Mucosa of stomach (tissue), 1 donor: ENCODE data around the gene RHCE.
"Not testable (repeated sequence)": the region's sequence is repeated elsewhere in the genome, so short reads cannot be mapped to it uniquely, and the experiment has no call there.

Source experiments
- H3K27me3 ChIP-seq: one replicate; pipeline ENCODE4 v1.7.0; 2013; ENCODE audit warnings: mild to moderate bottlenecking, low read length; ENCODE audit not compliant: control insufficient read depth, insufficient read depth
- H3K36me3 ChIP-seq: one replicate; pipeline ENCODE4 v1.7.0; 2013; ENCODE audit warnings: low read length; ENCODE audit not compliant: control insufficient read depth, insufficient read depth
- H3K4me1 ChIP-seq: one replicate; pipeline ENCODE4 v1.7.0; 2013; ENCODE audit warnings: mild to moderate bottlenecking, low read length; ENCODE audit not compliant: control insufficient read depth, insufficient read depth
- H3K4me3 ChIP-seq: one replicate; pipeline ENCODE4 v1.7.0; 2013; ENCODE audit warnings: low read length
- H3K9ac ChIP-seq: one replicate; pipeline ENCODE4 v1.7.0; 2013; ENCODE audit warnings: mild to moderate bottlenecking, low read length, moderate library complexity
- H3K9me3 ChIP-seq: one replicate; pipeline ENCODE4 v1.7.0; 2013; ENCODE audit warnings: mild to moderate bottlenecking, low read length, moderate library complexity; ENCODE audit not compliant: control insufficient read depth
- donor health status: Pancreatic carcinoma.

The RHCE gene

DNA sequence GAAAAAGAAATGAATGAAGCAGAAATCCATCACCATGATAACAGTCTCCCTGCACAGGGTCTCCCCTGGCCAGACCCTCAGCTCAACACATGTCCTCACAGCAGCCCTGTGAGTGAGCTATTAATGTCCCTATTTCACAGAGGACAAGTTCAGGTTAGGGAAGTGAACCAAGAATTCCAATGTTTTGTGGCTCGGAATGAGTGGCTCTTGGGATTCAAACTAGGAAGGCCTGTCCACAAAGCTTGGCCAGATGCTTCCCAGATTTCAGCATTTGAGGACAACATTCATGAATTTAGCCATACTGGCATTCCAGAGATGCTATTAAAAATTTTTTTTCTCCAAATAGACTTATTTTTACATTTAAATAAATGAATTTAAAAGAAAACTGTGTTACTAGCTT is 38.1 kb downstream of the RHCE start:
- not testable (repeated sequence) for H3K9ac ChIP-seq, H3K27me3 ChIP-seq, H3K4me3 ChIP-seq, H3K4me1 ChIP-seq, H3K36me3 ChIP-seq, H3K9me3 ChIP-seq

DNA sequence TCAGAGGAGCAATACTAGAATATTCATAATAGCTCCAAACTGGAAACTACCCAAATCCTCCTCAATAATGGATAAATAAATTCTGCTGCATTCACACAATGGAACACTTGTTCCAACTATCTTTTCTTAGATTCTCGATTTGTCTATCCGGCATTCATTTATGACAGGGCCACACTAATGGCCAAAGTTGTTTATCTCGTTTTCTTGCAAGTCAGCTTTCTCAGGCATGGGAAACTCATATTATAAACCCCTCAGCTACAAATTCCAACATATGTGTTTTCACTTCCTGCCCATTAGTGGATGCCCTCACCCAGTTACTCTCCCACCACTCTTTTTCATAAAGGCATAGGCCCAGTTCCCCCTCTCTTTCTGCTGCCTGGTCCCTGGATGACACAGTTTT is 42.3 kb downstream of the RHCE start:
- not testable (repeated sequence) for H3K27me3 ChIP-seq, H3K4me1 ChIP-seq, H3K9me3 ChIP-seq, H3K4me3 ChIP-seq, H3K36me3 ChIP-seq, H3K9ac ChIP-seq

DNA sequence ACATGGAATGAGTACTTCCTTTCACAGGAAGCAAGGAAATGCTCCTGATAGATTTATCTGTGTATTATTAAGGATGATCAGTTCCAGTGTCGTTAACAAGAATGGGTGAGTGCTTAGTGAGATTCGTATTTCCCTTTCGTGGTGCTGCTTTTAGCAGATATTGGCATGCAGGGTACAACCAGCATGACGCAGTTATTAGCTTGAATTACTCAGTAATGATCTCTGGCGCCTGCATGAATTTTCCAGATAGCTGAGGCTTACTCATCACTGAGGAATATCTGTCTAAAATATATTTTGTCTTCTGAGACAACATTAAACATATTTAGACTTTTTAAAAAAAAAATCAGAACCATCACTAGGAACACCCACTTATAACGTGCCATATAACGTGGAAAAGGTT is 48.9 kb downstream of the RHCE start:
- not testable (repeated sequence) for H3K9me3 ChIP-seq, H3K27me3 ChIP-seq, H3K36me3 ChIP-seq, H3K9ac ChIP-seq, H3K4me1 ChIP-seq, H3K4me3 ChIP-seq

DNA sequence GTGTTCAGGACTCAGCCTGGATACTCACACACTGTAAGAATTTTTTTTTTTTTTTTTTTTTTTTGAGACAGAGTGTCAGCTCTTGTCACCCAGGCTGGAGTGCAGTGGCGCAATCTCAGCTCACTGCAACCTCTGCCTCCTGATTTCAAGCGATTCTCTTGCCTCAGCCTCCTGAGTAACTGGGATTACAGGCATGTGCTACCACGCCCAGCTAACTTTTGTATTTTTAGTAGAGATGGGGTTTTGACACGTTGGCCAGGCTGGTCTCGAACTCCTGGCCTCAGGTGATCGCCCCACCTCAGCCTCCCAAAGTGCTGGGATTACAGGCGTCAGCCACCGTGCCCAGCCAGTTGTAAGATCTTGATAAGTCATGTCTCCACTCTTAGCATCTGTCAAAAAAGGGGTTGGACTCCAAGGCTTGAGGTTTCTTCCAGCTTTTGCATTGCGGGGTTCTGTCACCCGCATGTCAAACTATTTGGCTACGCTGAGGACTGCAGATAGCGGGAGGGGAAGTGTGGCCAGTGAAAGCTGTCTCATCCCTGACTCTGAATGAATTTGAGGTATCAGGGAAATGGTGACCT is 50.8 kb downstream of the RHCE start:
- not testable (repeated sequence) for H3K27me3 ChIP-seq, H3K4me3 ChIP-seq, H3K9me3 ChIP-seq, H3K36me3 ChIP-seq, H3K9ac ChIP-seq, H3K4me1 ChIP-seq

DNA sequence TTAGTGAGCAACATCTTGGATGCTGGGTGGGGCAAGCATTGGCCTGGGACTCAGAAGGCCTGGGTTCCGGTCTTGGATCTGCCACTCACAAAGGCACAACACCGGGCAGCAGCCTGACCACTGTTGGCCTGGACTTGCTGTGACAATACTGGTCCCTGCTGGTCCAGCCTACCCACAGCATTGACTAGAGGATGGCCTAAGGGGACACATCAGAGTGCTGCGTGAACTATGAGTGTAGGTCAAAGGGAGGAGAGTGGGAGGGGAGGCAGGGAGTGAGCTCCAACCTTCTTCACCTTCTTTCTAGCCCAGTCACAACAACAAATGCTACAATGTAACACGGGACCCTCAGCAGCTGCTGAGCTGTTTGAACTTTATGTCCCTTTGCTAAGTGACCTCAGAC is 51.4 kb downstream of the RHCE start:
- H3K36me3 ChIP-seq, result no peaks in the 10 kb centered on the region
- H3K4me1 ChIP-seq, result no peaks in the 10 kb centered on the region
- no peak overlapping the region for H3K4me3 ChIP-seq
- H3K9me3 ChIP-seq, result no peaks in the 10 kb centered on the region
- H3K27me3 ChIP-seq, result no peaks in the 10 kb centered on the region
- H3K9ac ChIP-seq, result no peak overlapping the region

DNA sequence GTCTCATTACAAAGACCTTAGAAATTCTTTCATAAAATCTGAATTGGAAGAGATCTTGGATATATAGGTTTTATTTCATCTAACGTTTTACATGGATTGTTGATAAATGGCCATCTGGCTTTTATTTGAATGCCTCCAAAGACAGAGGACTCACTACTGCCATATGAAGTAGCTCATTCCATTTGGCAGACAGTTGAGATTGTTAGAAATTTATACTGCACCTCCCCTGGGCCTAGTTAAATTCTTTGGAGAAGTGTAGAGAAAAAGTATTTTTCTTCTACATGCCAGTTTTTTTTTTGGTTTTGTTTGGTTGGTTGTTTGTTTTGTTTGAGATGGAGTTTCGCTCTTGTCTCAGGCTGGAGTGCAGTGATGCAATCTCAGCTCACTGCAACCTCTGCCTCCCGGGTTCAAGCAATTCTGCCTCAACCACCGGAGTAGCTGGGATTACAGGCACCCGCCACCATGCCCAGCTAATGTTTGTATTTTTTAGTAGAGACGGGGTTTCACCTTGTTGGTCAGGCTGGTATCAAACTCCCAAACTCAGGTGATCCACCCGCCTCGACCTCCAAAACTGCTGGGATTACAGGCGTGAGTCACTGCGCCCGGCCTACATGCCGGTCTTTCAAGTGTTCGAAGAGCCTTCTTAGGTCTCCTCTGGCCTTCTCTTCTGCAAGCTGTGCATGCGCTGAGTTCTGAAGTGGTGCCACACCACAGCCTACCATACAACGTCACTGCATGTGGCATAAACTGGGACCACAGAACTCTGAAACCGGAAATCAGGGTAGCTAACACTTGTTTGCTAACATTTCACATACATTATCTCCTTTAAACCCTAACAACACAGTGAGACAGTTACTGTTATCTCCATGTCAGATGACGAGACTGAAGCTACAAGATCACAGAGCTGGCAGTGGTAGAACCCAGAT is 57.7 kb downstream of the RHCE start:
- H3K4me1 ChIP-seq, H3K27me3 ChIP-seq, H3K4me3 ChIP-seq, H3K36me3 ChIP-seq, H3K9me3 ChIP-seq, H3K9ac ChIP-seq: not testable (repeated sequence)

DNA sequence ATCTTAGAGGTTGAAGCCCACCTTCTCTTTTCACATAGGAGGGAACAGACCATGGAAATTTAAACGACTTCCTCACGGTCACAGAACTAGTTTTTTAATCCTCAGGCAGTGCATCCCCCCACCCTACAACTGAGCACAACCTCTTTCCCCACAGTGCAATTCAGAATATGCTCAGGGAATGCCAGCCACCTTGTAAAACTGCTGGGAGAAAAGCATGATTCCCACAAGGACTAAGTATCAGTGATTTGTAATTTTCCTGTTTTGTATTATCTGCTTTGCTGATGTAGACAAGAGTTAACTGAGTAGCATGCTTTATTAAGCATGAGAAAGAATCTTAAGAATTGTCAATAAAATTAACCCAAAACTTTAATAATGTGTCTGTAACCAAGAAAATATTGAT is 58.7 kb downstream of the RHCE start:
- Histone ChIP-seq H3K9me3 (no peaks in the 10 kb centered on the region), H3K4me3 (no peak overlapping the region), H3K9ac (no peak overlapping the region), H3K4me1 (no peaks in the 10 kb centered on the region), H3K27me3 (no peaks in the 10 kb centered on the region), H3K36me3 (no peaks in the 10 kb centered on the region)

DNA sequence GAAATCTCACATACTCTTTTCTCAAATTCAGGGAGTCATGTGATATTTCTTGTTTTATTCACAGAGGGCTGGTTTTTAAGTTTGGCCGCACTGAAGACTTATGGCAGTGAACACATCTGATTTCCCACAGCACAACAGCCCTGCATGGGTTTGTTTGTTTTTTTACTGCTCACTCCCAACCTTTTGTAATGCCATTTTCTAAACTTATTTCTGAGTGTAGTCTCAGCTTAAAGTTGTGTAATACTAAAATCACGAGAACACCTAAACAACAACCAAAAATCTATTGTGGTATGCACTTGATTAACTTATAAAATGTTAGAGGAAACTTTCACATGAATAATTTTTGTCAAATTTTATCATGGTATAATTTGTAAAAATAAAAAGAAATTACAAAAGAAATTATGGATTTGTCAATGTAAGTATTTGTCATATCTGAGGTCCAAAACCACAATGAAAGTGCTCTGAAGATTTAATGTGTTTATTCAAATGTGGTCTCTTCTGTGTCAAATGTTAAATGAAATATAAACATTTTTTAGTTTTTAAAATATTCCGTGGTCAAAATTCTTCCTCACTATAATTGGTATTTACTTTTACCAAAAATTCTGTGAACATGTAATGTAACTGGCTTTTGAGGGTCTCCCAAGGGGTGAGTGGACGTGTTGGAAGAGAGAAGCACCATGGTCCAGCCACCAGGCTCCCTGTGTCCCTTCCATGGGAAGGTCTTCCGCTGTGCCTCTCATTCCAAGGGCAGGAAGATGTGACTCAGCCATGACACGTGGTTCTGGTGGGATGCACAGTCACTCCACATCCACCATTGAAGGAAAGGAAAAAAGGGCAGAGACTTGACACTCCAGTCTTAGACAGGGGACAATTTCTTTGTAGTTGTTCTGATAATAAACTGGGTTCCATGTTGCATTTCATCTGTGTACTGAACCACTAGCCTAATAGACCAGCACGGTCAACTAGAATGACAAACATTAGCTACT is 59.7 kb downstream of the RHCE start:
- Histone ChIP-seq H3K36me3 (no peaks in the 10 kb centered on the region), H3K4me1 (no peaks in the 10 kb centered on the region), H3K9me3 (no peaks in the 10 kb centered on the region), H3K27me3 (no peaks in the 10 kb centered on the region), H3K9ac (no peak overlapping the region), H3K4me3 (no peak overlapping the region)

DNA sequence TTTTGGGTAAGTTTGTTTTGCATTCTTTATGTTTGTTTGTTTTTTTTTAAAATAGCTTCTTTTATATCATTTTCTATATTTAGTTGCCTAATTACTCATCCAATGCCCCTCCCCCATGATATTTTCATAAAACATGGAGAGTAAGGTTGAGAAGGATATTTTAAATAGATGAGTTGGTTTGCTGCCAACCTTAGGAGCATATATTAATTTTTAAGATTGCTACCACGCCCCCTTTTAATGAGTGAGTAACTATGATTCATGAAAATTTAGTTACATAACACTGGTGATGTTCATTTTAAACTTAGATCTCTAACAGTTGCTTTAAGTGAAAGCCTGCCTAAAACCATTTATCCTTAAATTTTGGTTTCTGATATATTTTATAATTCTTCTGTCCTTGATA is 63.8 kb downstream of the RHCE start:
- no peak overlapping the region for H3K9ac ChIP-seq
- no peaks in the 10 kb centered on the region for H3K9me3 ChIP-seq
- H3K4me1 ChIP-seq, result no peaks in the 10 kb centered on the region
- H3K36me3 ChIP-seq, result no peaks in the 10 kb centered on the region
- no peak overlapping the region for H3K4me3 ChIP-seq
- H3K27me3 ChIP-seq, result no peaks in the 10 kb centered on the region

DNA sequence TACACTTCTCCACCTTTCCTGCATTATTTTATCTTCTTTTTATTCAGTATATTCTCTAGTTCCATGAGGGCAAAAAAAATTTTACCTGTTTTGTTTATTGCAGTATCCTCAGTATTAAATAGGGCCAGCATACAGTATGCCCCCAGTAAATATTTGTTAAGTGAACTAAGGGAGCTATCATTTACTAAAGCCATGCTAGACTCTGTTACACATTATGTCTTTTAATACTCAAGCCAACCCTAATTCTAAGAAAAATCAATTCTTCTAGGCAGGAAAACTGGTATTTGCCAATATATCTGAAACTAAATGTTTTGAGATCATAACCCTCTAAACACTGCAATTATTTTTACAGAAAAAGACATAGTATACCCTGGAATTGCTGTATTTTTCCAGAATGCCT is 64.2 kb downstream of the RHCE start:
- Histone ChIP-seq H3K27me3 (no peaks in the 10 kb centered on the region), H3K4me3 (no peak overlapping the region), H3K9ac (no peak overlapping the region), H3K36me3 (no peaks in the 10 kb centered on the region), H3K9me3 (no peaks in the 10 kb centered on the region), H3K4me1 (no peaks in the 10 kb centered on the region)

DNA sequence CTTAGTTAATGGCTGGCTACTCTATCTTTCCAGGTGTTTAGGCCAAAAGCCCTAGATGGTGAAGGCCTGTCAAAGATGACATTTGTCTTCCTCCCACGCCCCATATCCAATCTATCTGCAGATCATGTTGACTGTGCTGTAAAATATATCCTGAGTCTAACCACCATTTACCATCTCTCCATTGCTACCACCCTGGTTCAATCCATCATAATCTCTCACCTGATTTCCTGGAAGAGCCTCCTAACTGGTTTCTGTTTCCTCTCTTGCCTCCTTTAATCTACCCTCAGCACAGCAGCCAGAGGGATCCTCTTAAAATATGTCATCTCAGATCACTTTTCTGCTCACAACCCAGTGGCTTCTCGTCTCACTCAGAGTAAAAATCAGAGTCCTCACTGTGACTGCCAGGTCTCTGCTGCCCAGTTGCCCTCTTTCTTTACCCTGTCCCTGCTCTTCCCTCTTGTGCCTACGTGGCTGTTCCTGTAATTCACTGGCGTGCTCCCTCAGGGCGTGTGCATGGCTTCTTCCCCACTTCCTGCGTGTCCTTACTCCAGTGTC is 64.7 kb downstream of the RHCE start:
- no peaks in the 10 kb centered on the region for H3K36me3 ChIP-seq
- no peaks in the 10 kb centered on the region for H3K9me3 ChIP-seq
- no peaks in the 10 kb centered on the region for H3K27me3 ChIP-seq
- no peak overlapping the region for H3K9ac ChIP-seq
- H3K4me3 ChIP-seq, result no peak overlapping the region
- H3K4me1 ChIP-seq, result no peaks in the 10 kb centered on the region

DNA sequence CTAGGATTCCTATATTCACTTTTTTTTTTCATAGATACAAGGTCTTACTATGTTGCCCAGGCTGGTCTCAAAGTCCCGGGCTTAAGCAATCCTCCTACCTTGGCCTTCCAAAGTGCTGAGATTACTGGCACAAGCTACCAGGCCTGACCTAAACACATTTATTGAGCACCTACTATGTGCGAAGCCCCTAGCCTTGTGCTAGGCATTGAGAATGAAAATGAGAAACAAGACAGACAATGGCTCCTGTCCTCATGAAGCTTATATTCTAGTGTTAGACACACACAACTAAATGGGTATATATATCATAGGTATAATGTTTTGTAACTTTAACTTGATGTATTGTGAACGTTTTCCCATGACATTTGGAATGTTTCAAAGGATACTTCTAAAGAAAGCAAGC is 71.0 kb downstream of the RHCE start:
- no peak overlapping the region for H3K9ac ChIP-seq
- H3K4me1 ChIP-seq, result no peaks in the 10 kb centered on the region
- H3K4me3 ChIP-seq, result no peak overlapping the region
- no peaks in the 10 kb centered on the region for H3K9me3 ChIP-seq
- H3K36me3 ChIP-seq, result peaks cover 4% of the 10 kb centered on the region
- H3K27me3 ChIP-seq, result no peaks in the 10 kb centered on the region
